GM23338 (cell line): ENCODE measurements around the gene ZNF644.

Source experiments
- CREB1 ChIP-seq: fragments of 250-450 bp; sonication (Bioruptor Pico); IDR thresholded peaks from 2 replicates; pipeline ENCODE4 v1.5.0; 2020; ENCODE audit warnings: low read depth, mild to moderate bottlenecking, moderate library complexity
- ETS1 ChIP-seq: IDR thresholded peaks from 2 replicates; pipeline ENCODE4 v1.6.1; 2016; ENCODE audit warnings: antibody characterized with exemption
- EZH2 ChIP-seq: fragments of 200-600 bp; sonication (generic); IDR thresholded peaks from one replicate; pipeline ENCODE4 v1.8.0; 2017; ENCODE audit warnings: antibody characterized with exemption, mild to moderate bottlenecking, low read depth; ENCODE audit not compliant: unreplicated experiment
- EZH2phosphoT487 ChIP-seq: fragments of 200-600 bp; sonication (generic); IDR thresholded peaks from one replicate; pipeline ENCODE4 v1.8.1; 2018; ENCODE audit warnings: antibody characterized with exemption; ENCODE audit not compliant: unreplicated experiment
- JUNB ChIP-seq: IDR thresholded peaks from one replicate; pipeline ENCODE4 v1.6.1; 2016; ENCODE audit warnings: antibody characterized with exemption; ENCODE audit not compliant: unreplicated experiment
- POLR2AphosphoS5 ChIP-seq: IDR thresholded peaks from 2 replicates; pipeline ENCODE4 v1.6.1; 2016; ENCODE audit warnings: antibody characterized with exemption, low read depth
- REST ChIP-seq: IDR thresholded peaks from one replicate; pipeline ENCODE4 v1.6.1; 2018; ENCODE audit warnings: antibody characterized with exemption; ENCODE audit not compliant: unreplicated experiment
- STAT1 ChIP-seq: IDR thresholded peaks from one replicate; pipeline ENCODE4 v1.6.1; 2016; ENCODE audit warnings: antibody characterized with exemption; ENCODE audit not compliant: unreplicated experiment
- ZNF114 ChIP-seq: fragments of 250-450 bp; sonication (Bioruptor Pico); IDR thresholded peaks from 2 replicates; pipeline ENCODE4 v1.5.0; 2020; ENCODE audit warnings: mild to moderate bottlenecking, moderate library complexity
- ZNF331 ChIP-seq: fragments of 250-450 bp; sonication (Bioruptor Pico); IDR thresholded peaks from 2 replicates; pipeline ENCODE4 v1.5.0; 2020; ENCODE audit warnings: low read depth, mild to moderate bottlenecking, moderate library complexity
- ZNF462 ChIP-seq: fragments of 250-450 bp; sonication (Bioruptor Pico); IDR thresholded peaks from 2 replicates; pipeline ENCODE4 v1.5.0; 2020; ENCODE audit warnings: mild to moderate bottlenecking, moderate library complexity
- TF ChIP-seq, protein P1 (sequence below), 2 experiments: fragments of 200-600 bp in 1 of 2; sonication (generic) in 1 of 2; conservative IDR thresholded peaks; 2 replicates each; pipeline versions ENCODE4 v1.5.1 to v1.6.1; 2016 to 2017; ENCODE audit warnings: antibody characterized with exemption in 2 of 2, low read depth in 2 of 2, mild to moderate bottlenecking in 2 of 2, moderate library complexity in 1 of 2

DNA sequence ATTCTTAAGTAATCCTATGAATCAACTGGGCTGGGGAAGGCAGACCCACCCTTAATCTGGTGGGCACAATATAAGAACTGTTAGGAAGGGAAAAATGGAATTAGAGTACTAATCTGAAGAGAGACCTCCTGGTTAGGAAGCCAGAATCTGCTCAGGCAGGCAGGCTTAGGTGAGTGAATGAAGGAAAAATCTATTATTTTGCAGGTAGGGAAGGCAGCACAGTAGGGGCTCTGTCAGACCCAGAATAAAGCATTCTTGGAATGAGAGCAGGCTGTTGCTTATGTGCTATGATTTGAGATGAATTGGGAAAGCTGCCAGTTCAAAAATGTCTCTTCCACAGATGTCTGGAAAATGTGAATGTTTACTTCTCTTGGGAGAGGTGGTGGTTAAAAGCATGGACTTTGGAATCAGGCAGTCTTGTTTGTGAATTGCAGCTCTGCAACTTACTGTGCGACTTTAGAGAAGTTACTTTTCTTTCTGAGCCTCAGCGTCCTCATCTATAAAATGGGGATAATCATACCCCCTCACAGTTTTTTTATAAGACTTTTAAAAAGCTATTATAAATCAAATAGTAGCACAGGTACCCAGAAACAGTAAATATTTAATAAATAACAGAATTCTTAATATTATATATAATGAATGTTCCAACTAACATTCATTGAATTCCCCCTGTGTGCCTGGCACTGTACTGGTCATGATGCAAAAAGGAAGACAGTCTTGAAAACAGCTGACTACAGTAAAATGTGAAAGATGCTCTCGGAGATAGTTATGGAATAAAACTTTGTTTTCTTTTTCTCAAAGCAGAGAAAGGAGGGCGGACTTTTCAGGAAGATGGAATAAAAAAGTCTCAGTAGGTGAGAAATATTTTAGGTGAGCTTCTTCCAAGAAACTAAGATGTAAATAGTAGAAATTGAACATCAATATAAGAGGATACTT, 15.3 kb upstream of the ZNF644 start:
- TF ChIP-seq, protein P1, sequence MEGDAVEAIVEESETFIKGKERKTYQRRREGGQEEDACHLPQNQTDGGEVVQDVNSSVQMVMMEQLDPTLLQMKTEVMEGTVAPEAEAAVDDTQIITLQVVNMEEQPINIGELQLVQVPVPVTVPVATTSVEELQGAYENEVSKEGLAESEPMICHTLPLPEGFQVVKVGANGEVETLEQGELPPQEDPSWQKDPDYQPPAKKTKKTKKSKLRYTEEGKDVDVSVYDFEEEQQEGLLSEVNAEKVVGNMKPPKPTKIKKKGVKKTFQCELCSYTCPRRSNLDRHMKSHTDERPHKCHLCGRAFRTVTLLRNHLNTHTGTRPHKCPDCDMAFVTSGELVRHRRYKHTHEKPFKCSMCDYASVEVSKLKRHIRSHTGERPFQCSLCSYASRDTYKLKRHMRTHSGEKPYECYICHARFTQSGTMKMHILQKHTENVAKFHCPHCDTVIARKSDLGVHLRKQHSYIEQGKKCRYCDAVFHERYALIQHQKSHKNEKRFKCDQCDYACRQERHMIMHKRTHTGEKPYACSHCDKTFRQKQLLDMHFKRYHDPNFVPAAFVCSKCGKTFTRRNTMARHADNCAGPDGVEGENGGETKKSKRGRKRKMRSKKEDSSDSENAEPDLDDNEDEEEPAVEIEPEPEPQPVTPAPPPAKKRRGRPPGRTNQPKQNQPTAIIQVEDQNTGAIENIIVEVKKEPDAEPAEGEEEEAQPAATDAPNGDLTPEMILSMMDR (conservative IDR thresholded peaks at IDR 0.05; ENCODE audit: low read depth in 2 of 2) = no peak
- TF ChIP-seq POLR2AphosphoS5 (no peak), REST (no peak), JUNB (no peak), EZH2phosphoT487 (no peak), EZH2 (no peak), ZNF331 (no peak), STAT1 (no peak), ETS1 (no peak), CREB1 (no peak), ZNF462 (CRISPR knock-in tag) (no peak), ZNF114 (CRISPR knock-in tag) (no peak)
